H9 (cell line): ENCODE measurements around the gene ARHGAP29. TPM values are rescaled to one million over a fixed set of nuclear protein-coding genes. Genes with fewer than 3 reads are reported as not detected.

Experiments
- DNase-seq: peaks from one replicate; pipeline ENCODE4 v3.0.0-alpha.2; 2017
- H2AFZ ChIP-seq: one replicate; pipeline ENCODE4 v1.6.1; 2013; ENCODE audit warnings: mild to moderate bottlenecking, low read length, control low read depth, moderate library complexity
- H2AK5ac ChIP-seq: 2 replicates; pipeline ENCODE4 v1.6.1; 2013; ENCODE audit warnings: low read length, control low read depth, mixed read lengths; ENCODE audit not compliant: insufficient read length
- H2BK120ac ChIP-seq: one replicate; pipeline ENCODE4 v1.6.1; 2013; ENCODE audit warnings: low read depth, mild to moderate bottlenecking, low read length, control low read depth, inconsistent platforms; ENCODE audit not compliant: poor library complexity, severe bottlenecking
- H2BK12ac ChIP-seq: 2 replicates; pipeline ENCODE4 v1.6.1; 2013; ENCODE audit warnings: low read length, control low read depth, mixed read lengths, low read depth; ENCODE audit not compliant: insufficient read length
- H2BK15ac ChIP-seq: 2 replicates; pipeline ENCODE4 v1.6.1; 2013; ENCODE audit warnings: low read depth, low read length, control low read depth
- H2BK20ac ChIP-seq: one replicate; pipeline ENCODE4 v1.6.1; 2013; ENCODE audit warnings: low read depth, mild to moderate bottlenecking, low read length, control low read depth, inconsistent platforms; ENCODE audit not compliant: poor library complexity, severe bottlenecking
- H2BK5ac ChIP-seq: 2 replicates; pipeline ENCODE4 v1.6.1; 2013; ENCODE audit warnings: low read length, control low read depth, mixed read lengths; ENCODE audit not compliant: insufficient read length
- H3K14ac ChIP-seq: 2 replicates; pipeline ENCODE4 v1.6.1; 2013; ENCODE audit warnings: low read length, control low read depth; ENCODE audit not compliant: insufficient read depth
- H3K18ac ChIP-seq: 2 replicates; pipeline ENCODE4 v1.6.1; 2013; ENCODE audit warnings: low read depth, mild to moderate bottlenecking, mixed read lengths, low read length, control low read depth; ENCODE audit not compliant: insufficient read length
- H3K23ac ChIP-seq: 2 replicates; pipeline ENCODE4 v1.6.1; 2013; ENCODE audit warnings: low read length, control low read depth, mixed read lengths, low read depth; ENCODE audit not compliant: insufficient read length
- H3K23me2 ChIP-seq: 2 replicates; pipeline ENCODE4 v1.6.1; 2013; ENCODE audit warnings: low read depth, mild to moderate bottlenecking, mixed read lengths, low read length, control low read depth; ENCODE audit not compliant: insufficient read length, poor library complexity, severe bottlenecking
- H3K27ac ChIP-seq: 2 replicates; pipeline ENCODE4 v1.5.1; 2013; ENCODE audit warnings: low read length, control low read depth, mixed read lengths, low read depth; ENCODE audit not compliant: insufficient read length
- H3K27me3 ChIP-seq: 2 replicates; pipeline ENCODE4 v1.6.1; 2013; ENCODE audit warnings: low read length, control low read depth, inconsistent platforms; ENCODE audit not compliant: insufficient read depth
- H3K4ac ChIP-seq: 2 replicates; pipeline ENCODE4 v1.6.1; 2013; ENCODE audit warnings: low read depth, mild to moderate bottlenecking, control low read depth, inconsistent platforms, low read length, moderate library complexity
- H3K4me1 ChIP-seq: 2 replicates; pipeline ENCODE4 v1.6.1; 2013; ENCODE audit warnings: low read length, control low read depth, inconsistent platforms; ENCODE audit not compliant: insufficient read depth
- H3K4me2 ChIP-seq: 2 replicates; pipeline ENCODE4 v1.6.1; 2013; ENCODE audit warnings: low read length, control low read depth, mixed read lengths; ENCODE audit not compliant: insufficient read length, insufficient read depth
- H3K56ac ChIP-seq: 2 replicates; pipeline ENCODE4 v1.6.1; 2013; ENCODE audit warnings: low read depth, mild to moderate bottlenecking, mixed read lengths, low read length, control low read depth; ENCODE audit not compliant: insufficient read length
- H3K79me1 ChIP-seq: 2 replicates; pipeline ENCODE4 v1.6.1; 2013; ENCODE audit warnings: low read depth, mild to moderate bottlenecking, moderate library complexity, low read length, control low read depth, inconsistent platforms; ENCODE audit not compliant: insufficient read depth, poor library complexity, severe bottlenecking
- H3K79me2 ChIP-seq: 2 replicates; pipeline ENCODE4 v1.6.1; 2013; ENCODE audit warnings: low read length, control low read depth, inconsistent platforms; ENCODE audit not compliant: insufficient read depth
- H3K9ac ChIP-seq: 2 replicates; pipeline ENCODE4 v1.6.1; 2013; ENCODE audit warnings: low read length, control low read depth, mixed read lengths; ENCODE audit not compliant: insufficient read length; ENCODE audit errors: extremely low read depth
- H3K9me3 ChIP-seq: one replicate; pipeline ENCODE4 v1.6.1; 2013; ENCODE audit warnings: low read depth, low read length, inconsistent platforms; ENCODE audit not compliant: control insufficient read depth
- H3T11ph ChIP-seq: one replicate; pipeline ENCODE4 v1.6.1; 2013; ENCODE audit warnings: mild to moderate bottlenecking, low read length, control low read depth, inconsistent platforms
- H4K20me1 ChIP-seq: one replicate; pipeline ENCODE4 v1.6.1; 2013; ENCODE audit not compliant: control insufficient read depth, insufficient read length, insufficient read depth
- H4K5ac ChIP-seq: 2 replicates; pipeline ENCODE4 v1.6.1; 2013; ENCODE audit warnings: low read depth, mild to moderate bottlenecking, mixed read lengths, low read length, control low read depth; ENCODE audit not compliant: insufficient read length
- H4K8ac ChIP-seq: replicated peaks from 2 replicates; pipeline ENCODE4 v1.6.1; 2013; ENCODE audit warnings: low read length, control low read depth, mixed read lengths, low read depth; ENCODE audit not compliant: insufficient read length
- H4K91ac ChIP-seq: 2 replicates; pipeline ENCODE4 v1.6.1; 2013; ENCODE audit warnings: low read depth, mild to moderate bottlenecking, moderate library complexity, mixed read lengths, low read length, control low read depth; ENCODE audit not compliant: insufficient read length
- H3K27ac Mint-ChIP-seq, 3 experiments: 2 replicates in 2 of 3; 3 replicates in 1 of 3; pipeline ENCODE4 v1.8.0; 2020 to 2021; ENCODE audit warnings: mixed read lengths in 3 of 3, mild to moderate bottlenecking in 1 of 3, moderate library complexity in 1 of 3
- H3K27me3 Mint-ChIP-seq: 2 replicates; pipeline ENCODE4 v1.8.0; 2021; ENCODE audit warnings: low read depth, mild to moderate bottlenecking, moderate library complexity, mixed read lengths
- H3K36me3 Mint-ChIP-seq, 3 experiments: 2 replicates in 2 of 3; 3 replicates in 1 of 3; pipeline ENCODE4 v1.8.0; 2020 to 2021; ENCODE audit warnings: low read depth in 3 of 3, mixed read lengths in 3 of 3; ENCODE audit not compliant: insufficient read depth in 1 of 3
- H3K4me1 Mint-ChIP-seq, 2 experiments: 2 replicates each; pipeline ENCODE4 v1.8.0; 2020; ENCODE audit warnings: mixed read lengths in 2 of 2
- H3K4me3 Mint-ChIP-seq, 2 experiments: 2 replicates in 1 of 2; 3 replicates in 1 of 2; pipeline ENCODE4 v1.8.0; 2020 to 2021; ENCODE audit warnings: mild to moderate bottlenecking in 2 of 2, mixed read lengths in 2 of 2, moderate library complexity in 1 of 2
- H3K9me3 Mint-ChIP-seq, 2 experiments: 2 replicates in 1 of 2; 3 replicates in 1 of 2; pipeline ENCODE4 v1.8.0; 2020; ENCODE audit warnings: mild to moderate bottlenecking in 2 of 2, mixed read lengths in 2 of 2, moderate library complexity in 1 of 2
- WGBS: extraction: QIAGEN DNeasy Blood & Tissue Kit; methylation state at CpG from one replicate; pipeline ENCODE4 v1.1.7; 2013; ENCODE audit warnings: missing lambda C conversion rate, low lambda C conversion rate, mixed read lengths; ENCODE audit not compliant: insufficient read length; ENCODE audit errors: extremely low coverage; 5-methylcytosine and 5-hydroxymethylcytosine counted together
- total RNA-seq: library from RNA; stranded (reverse); gene quantifications from 2 replicates; pipeline ENCODE4 v1.2.1, GENCODE V29; 2021
- TF ChIP-seq, protein P1 (sequence below): fragments of 200-600 bp; sonication (generic); conservative IDR thresholded peaks from 3 replicates; pipeline ENCODE4 v1.8.0; 2021; ENCODE audit warnings: antibody characterized with exemption, mild to moderate bottlenecking

The ARHGAP29 gene
- total RNA-seq, 1 experiment from 2014 or later, result 1.3 TPM

DNA sequence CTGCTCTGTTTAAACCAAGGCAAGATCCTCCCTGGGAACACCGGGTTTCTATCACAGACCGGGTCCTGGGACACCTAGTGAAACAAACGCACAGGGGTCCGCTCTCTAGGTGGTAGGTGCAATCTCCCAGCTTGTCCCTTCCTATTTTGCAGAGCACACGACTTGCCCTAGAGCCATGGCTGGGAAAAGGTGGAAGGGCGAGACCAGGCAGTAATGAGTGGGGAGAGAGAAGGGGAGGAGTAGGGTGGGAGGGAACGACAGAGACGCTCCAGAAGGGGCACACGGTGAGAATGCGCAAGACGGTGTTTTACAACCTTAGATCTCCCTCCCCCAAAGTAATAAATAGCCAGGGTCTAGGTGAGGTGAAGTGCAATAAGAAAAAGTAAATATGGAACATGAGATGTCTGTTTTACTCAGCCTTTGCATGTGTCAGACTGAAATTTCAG is 9.3 kb upstream of the ARHGAP29 start:
- peaks cover 12% of the 10 kb centered on the region for H3K23me2 ChIP-seq
- H3K4ac ChIP-seq, result no peak overlapping the region
- peaks cover 84% of the 10 kb centered on the region for H3K27me3 Mint-ChIP-seq
- H4K8ac ChIP-seq, result no peak overlapping the region
- H2BK20ac ChIP-seq, result no peak overlapping the region
- WGBS, result no CpG with 5 or more reads among the region's 11 CpGs
- peaks cover 7 to 16% of the 10 kb centered on the region in 2 experiments for H3K9me3 Mint-ChIP-seq
- H3K27ac Mint-ChIP-seq, result no peak overlapping the region
- H2BK15ac ChIP-seq, result no peak overlapping the region
- no peaks in the 10 kb centered on the region for H3K79me2 ChIP-seq
- no peak for DNase-seq
- H3K56ac ChIP-seq, result no peak overlapping the region
- TF ChIP-seq, protein P1, sequence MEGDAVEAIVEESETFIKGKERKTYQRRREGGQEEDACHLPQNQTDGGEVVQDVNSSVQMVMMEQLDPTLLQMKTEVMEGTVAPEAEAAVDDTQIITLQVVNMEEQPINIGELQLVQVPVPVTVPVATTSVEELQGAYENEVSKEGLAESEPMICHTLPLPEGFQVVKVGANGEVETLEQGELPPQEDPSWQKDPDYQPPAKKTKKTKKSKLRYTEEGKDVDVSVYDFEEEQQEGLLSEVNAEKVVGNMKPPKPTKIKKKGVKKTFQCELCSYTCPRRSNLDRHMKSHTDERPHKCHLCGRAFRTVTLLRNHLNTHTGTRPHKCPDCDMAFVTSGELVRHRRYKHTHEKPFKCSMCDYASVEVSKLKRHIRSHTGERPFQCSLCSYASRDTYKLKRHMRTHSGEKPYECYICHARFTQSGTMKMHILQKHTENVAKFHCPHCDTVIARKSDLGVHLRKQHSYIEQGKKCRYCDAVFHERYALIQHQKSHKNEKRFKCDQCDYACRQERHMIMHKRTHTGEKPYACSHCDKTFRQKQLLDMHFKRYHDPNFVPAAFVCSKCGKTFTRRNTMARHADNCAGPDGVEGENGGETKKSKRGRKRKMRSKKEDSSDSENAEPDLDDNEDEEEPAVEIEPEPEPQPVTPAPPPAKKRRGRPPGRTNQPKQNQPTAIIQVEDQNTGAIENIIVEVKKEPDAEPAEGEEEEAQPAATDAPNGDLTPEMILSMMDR, result no peak
- H2AFZ ChIP-seq, result no peak overlapping the region
- H4K5ac ChIP-seq, result no peak overlapping the region
- peak overlapping the region; percentile 61 for H3K4me2 ChIP-seq
- H2BK120ac ChIP-seq, result no peak overlapping the region
- H3K14ac ChIP-seq, result no peak overlapping the region
- H3K9me3 ChIP-seq, result no peaks in the 10 kb centered on the region
- H2BK12ac ChIP-seq, result no peak overlapping the region
- no peaks in the 10 kb centered on the region for H4K20me1 ChIP-seq
- no peak overlapping the region for H3K9ac ChIP-seq
- no peak overlapping the region for H2BK5ac ChIP-seq
- H2AK5ac ChIP-seq, result no peak overlapping the region
- H4K91ac ChIP-seq, result no peak overlapping the region
- no peak overlapping the region for H3K27ac ChIP-seq
- H3K23ac ChIP-seq, result no peak overlapping the region
- peak overlapping the region; percentile 68 to 82 for H3K4me3 Mint-ChIP-seq
- H3K27me3 ChIP-seq, result peaks cover 40% of the 10 kb centered on the region
- H3K18ac ChIP-seq, result no peak overlapping the region
- H3K4me1 Mint-ChIP-seq, result peaks cover 11 to 12% of the 10 kb centered on the region in 2 experiments
- no peak overlapping the region for H3T11ph ChIP-seq
- H3K79me1 ChIP-seq, result no peaks in the 10 kb centered on the region
- no peaks in the 10 kb centered on the region for H3K4me1 ChIP-seq
- peaks cover 0 to 6% (median 0%) of the 10 kb centered on the region in 3 experiments; a peak in 3 of 7 replicates for H3K36me3 Mint-ChIP-seq
